Stimulated activated CD4-positive, alpha-beta T cell treated with anti-CD3 and anti-CD28 coated beads, Interleukin-15, amount 100 ng/mL, for 1 hour (primary cell): ENCODE results near the gene C8G.

Source experiments
- DNase-seq, 2 donors: peaks; one replicate each; pipeline ENCODE4 v3.0.0-alpha.2; 2020; ENCODE audit warnings: low read depth in 1 of 2, low spot score in 1 of 2

C8G gene

DNA sequence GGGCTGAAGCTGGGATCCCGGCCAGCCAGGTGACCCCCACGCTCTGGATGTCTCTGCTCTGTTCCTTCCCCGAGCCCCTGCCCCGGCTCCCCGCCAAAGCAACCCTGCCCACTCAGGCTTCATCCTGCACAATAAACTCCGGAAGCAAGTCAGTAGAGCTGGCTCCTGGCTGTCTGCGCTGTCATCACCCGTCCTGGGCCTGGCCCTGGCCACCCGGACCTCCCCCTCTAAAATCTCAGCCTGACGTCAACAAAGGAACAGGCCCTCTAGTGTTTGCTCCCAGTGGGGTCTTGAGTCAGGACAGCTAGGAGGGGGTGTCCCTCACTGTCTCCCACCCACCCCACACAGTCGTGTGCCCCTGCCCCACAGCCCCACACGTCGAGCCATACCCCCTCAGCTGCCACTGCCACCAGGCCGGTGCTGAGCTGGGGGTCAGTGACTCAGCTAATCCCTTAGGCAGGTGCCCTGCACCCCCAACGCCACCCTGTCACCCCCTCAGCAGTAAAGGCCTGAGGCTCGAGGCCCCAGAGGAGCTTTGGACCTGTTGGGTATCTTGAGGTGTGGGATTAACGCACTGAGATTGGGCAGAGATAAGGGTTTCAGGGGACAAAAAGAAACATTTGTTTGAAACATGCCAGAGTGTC, 36.7 kb downstream of the C8G start:
- DNase-seq: no peak

DNA sequence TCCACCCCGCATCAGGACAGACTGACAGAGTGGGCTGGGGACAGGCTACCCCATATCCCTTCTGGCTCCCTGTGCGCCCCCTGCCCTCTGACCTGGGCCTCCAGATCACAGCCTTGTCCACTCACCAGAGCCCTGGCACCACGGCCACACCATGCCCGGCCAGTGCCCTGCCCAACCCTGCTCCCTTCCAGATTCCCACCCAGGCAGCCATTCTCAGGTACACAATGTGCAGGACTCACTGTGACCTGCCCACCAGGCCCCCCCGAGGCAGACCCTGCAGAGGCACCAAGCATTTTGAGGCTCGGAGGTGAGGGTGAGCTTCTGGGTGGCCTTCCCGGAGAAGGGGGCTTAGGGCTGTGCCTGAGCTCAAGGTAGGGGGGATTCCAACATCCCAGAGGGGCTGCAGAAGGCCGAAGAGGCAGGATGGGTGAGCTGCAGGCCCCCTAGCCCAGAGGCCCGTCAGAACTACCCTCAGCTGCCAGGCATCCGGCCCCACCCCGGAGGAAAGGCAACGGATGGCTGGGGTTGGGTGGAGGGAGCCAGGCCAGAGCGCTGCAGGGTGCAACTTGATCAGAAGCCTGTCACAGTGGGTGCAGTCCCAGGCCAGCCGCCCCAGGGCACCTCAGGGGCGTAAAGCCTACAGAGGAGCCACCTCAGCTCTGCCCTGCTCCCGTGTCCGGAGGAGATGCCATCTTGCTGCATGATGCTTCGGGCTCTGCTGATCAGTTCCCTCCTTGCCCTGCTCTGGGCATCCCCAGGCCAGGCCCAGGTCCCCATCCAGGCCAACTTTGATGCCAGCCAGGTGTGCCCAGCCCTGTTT, 37.4 kb downstream of the C8G start, which contains the start of gene LCNL1:
LCNL1 (plus strand) TSS at position 762 of the 820 bp plus-strand sequence. CDS start 594 bp downstream, outside the sequence.
- no peak for DNase-seq

DNA sequence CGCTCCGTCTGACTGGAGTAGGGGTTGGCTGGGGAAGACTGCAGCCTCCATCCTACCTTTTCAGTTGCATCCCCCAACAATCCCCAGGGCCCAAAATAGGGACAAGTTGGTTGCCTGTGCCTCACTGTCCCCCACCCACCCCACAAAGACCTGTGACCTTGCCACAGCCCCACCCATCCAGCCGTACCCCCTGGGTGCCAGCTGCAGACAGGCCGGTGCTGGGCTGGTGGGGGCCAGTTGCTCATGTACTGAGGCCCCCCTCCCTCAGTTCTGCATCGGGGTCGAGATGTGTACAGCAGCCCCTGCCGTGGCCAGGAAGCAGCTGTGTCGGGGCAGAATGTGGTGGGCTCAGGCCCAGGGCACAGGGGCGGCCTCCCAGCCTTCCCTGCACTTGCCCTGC, 38.1 kb downstream of the C8G start:
- DNase-seq: no peak

DNA sequence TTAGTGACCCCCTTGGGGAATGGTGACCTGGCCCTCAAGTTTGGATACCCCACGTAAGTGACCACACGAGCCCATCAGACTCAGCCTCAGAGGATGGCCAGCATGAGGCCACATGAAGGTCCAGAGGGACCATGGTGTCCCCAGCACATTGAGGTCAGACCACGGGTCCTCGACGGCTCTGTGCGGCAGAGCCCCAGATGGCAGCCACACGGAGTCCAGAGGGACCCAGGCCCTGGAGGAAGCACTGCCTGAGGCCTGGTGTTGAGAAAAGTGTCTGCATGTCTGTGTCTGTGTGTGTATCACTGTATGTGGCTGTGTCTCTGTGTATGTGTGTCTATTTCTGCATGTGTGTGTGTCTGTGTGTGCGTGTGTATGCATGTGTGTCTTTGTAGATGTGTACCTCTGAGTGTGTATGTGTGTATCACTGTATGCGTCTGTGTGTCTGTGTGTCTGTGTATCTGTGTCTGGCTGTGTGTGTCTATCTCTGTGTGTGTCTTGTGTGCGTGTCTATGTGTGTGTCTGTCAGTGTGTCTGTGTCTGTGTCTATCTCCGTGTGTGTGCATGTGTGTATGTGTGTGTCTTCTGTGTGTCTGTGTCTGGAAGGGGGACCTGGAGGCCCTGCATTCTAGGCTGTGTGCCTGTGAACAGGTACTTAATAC, 38.7 kb downstream of the C8G start:
- no peak for DNase-seq

DNA sequence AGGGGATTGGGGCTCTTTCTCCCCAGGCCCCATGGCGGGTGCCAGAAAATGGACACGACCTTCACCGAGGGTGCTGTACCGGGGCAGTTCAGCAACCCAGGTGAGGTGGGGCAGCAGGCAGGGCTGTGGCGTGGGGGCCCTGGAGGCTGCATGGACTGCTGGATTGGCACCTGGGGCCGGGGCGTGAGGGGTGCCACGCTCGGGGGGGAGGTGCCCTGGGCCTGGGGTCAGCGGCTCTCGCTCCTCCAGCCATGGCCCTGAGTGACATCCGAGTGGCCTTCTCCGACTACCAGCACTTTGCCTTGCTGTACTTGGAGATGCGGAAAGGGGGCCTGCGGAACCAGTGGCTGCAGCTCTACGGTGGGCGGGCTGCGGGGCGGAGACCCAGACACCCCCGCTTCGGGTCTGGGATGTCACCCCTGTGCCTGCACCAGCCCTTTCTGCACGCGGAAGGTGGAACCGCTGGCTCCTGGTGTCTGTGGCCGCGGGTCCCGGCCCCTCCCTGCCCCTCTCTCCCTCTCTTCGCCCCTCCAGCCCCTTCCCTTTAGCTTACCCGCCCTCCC, 39.5 kb downstream of the C8G start:
- no peak for DNase-seq

DNA sequence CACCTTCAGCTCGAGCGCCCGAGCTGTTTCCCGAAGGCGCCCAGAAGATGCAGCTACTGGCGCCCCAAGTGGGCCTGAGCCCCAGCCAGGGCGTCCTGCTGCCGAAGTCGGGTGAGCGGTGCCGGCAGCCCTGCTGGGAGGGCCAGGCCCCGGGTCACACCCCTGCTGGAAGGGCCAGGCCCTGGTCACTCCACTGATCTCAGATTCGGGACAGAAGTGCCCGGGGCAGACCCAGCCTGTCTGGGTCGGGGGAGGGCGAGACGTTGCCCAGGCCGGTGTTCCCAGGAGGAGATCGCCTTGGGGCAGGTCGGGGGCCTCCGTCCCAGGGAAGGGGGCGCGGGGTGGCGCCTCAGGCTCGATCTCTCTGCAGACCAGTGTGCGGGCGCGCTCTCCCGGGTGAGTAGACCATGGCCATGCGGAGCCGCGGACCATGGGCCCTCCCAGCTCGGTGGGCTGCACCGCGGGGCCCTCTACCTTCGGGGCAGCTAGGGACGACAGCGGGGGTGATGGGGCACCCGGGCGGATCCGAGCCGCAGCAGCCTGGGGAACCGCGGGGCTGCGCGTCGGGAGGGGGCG, 40.1 kb downstream of the C8G start:
- no peak for DNase-seq

DNA sequence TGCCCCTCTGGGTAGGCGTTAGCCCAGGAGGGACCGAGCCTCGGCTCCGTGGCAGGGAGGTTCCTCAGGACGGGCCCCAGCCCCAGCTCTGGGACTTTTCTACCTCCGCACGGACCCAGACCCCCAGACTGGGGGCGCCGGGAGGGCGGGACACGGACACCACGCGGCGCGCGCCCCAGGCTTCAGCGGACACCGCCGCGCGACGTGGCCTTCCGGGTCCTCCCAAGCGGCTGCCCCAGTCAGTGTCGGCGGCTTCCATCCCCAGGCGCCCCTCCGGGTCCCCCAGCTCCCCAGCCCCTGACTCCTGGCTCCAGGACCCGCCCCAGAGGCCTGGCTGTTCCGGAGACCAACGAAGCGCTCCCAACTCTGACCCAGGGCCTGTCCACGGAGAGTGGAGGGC, 40.8 kb downstream of the C8G start:
- no peak for DNase-seq

DNA sequence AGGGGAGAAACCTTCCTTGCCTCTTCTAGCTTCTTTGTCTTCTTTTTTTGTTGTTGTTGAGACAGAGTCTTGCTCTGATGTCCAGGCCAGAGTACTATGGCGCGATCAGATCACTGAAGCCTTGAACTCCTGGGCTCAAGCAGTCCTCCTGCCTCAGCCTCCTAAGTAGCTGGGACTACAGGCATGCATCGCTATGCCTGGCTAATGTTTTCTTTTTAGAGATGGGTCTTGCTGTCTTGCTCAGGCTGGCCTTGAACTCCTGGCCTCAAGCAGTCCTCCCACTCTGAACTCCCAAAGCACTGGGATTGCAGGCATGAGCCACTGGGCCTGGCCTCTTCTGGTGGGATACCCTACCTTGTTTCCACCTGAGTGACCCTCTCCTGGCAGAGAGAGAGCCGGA, 43.8 kb downstream of the C8G start:
- DNase-seq: no peak

DNA sequence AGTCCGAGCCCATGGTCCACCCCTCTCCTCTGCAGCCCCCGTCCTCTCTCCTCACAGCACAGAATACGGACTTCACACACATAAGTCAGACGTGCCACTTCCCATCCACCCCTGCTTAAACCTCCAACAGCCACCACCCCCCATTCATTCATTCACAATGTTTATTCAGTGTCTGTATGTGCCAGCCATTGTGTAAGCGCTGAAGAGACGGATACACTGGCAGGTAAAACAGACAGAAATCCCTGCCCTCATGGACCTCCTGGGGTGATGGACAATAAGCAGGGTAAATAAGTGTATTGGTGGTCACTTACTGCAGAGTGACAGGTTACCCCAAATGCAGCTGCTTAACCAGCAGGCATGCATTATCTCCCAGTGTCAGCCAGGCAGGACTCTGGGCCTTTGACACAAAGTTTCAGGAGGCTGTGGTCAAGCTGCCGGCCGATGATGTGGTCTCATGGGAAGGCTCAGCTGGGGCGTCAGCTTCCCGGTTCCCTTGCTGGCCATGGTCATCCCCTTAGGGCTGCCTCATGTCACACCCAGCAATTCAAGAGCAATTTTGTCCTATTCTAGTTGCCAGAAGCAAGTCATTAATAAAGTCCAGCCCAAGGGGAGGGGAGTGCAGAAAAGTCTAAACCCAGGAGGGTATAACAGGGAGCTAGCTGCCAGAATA, 45.3 kb downstream of the C8G start:
- DNase-seq: no peak

DNA sequence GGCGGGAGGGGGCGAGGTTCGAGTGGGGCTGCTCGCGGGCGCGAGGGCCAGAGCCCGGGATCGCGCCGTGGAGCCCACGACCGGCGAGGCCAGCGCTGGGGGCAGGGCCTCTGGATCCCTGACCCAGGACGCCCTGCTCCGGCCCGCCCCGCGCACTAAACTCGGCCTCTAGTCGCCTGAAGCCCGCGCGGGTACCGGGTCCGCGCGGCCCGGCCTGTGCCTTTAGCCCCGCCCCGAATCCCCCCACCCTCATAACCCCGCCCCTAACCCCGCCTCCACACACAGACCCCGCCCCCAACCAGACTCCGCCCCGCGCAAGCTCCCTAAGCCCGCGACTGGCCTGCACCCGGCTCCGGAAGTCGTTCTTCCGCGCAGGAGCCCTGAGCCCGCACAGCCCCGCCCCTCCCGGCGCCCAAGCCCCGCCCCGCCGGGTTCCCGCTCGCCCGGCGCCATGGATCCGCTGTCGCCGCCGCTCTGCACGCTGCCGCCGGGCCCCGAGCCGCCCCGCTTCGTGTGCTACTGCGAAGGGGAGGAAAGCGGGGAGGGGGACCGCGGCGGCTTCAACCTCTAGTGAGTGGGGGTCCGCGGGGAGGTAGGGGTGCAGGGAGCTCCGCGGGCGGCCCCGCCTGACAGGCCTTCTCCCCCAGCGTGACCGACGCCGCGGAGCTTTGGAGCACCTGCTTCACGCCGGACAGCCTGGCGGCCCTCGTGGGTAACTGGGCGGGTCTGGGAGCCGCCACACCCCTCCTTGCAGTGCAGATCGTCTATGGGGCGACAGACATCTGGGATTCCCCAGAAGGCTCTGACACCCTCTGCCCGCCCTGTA, 47.2 kb downstream of the C8G start, which contains the start of gene PAXX:
PAXX (plus strand) TSS at position 430 of the 826 bp plus-strand sequence; CDS start at position 452, 22 bp downstream.
- DNase-seq: peak; percentile 89 to 97

DNA sequence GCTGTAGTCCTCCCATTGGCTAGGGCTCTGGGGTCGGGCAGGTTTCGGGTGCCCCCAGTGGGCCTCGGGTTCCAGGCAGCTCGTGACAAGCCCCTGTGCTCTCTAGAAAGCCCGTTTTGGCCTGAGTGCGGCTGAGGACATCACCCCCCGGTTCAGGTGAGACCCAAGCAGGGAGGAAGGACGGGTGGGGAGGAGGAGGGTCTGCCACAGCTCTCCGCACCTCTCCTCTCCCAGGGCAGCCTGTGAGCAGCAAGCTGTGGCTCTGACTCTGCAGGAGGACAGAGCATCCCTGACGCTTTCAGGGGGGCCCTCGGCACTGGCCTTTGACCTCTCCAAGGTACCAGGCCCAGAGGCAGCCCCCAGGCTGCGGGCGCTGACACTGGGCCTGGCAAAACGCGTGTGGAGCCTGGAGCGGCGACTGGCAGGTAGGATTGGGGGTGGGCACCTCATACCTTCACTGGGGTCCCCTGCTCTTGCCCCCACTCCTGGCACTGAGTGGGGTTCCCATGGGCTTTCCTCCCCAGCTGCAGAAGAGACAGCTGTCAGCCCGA, 47.9 kb downstream of the C8G start:
- DNase-seq: no peak

DNA sequence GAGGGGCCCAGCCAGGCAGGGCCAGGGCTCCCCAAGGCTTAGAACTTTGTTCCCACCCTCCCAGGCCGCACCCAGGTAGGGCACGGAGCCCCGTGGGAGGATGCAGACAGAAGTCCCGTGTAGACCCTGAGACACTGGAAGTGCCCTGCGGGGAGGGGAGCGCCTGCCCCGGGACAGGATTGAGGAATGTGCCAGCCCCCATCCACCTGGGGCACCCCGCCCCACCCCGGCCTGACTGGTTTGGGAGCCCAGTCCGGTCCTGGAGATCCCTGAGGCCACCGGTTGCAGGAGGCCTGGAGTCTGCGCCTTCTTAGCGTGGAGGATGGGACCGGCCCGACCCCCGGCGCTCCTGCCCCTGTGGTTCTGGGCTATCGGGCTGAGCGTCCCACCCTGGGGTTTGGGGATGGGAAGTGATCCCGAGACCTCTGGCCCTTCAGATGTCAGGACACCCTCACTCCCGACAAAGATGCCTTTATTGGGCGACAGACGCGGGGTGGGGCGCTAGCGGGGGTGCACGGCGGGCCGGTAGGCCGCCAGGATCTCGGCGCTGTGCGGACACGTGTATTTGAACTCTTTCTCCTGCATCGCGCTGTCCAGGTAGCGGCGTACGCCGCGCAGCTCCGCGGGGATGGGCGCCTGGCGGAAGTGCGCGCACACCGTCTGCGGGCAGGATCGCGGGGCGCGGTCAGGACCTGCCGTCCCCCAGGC, 49.3 kb downstream of the C8G start:
- DNase-seq: no peak

DNA sequence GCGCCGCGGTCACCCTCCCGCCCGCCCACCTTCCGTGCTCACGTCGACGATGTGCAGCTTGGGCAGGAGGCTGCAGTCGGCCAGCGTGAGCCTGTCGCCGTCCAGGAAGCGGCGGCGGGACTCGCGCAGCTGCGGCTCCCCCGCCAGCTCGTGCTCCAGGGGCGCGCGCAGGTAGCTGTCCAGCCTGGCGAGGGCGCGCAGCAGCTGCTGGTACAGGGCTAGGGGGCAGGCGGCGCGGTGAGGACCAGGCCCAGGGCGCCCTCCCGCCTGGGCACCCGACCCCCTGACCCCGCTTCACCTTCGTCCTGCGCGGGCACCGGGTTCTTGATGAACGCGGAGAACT, 49.8 kb downstream of the C8G start:
- no peak for DNase-seq

DNA sequence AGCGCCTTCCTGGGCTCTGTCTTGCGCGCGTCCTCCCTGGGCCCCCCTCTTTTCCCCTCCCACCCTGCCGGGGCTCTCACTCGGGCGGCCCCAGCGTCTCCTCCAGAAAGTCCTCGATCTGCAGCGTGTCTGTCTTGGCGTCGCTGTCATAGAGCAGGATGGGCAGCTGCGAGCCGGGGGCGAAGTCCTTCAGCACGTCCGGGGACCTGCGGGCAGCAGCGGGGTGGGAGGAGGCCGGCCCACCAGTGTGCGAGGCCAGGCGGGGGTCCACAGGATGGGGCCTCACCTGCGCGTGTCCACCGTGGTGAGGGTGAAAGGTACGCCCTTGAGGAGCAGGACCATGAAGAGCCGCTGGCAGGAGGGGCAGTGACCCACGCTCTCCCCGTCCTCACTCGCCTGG, 50.3 kb downstream of the C8G start:
- no peak for DNase-seq

DNA sequence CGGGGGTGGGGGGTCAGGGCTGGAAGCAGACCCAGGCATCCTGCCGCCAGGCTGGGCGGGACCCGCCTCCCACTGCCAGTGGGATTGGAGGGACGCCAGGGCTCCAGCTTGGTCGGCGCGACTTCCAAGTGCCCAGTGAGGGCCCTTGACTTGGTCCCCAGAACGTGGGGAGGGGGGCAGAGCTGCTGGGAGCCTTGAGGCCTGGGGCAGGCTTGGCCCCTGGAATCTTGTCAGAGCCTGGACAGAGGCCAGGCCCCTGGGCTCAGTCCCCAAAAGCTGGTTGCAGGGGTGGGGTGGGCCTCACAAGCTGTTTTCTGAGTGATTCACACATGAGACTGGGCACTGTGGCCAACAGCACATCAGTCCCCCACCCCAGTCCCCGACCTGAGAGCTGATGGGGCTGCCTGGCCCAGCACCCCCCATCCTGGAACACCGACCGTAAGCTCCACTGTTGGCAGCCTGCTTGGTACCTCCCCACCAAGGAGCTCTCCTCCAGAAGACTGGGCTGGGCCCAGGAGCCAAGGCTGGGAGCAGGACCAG, 50.8 kb downstream of the C8G start:
- DNase-seq: no peak
